GM06990 (cell line): ENCODE results near the gene FANCL.
"Not testable (repeated sequence)": the region's sequence is repeated elsewhere in the genome, so short reads cannot be mapped to it uniquely, and the experiment has no call there.

Experiments
- DNase-seq: peaks from one replicate; pipeline ENCODE4 v3.0.0-alpha.2; 2011; ENCODE audit not compliant: insufficient read length; ENCODE audit errors: extremely low read depth
- H3K27me3 ChIP-seq: replicated peaks from 2 replicates; pipeline ENCODE4 v1.6.0; 2011; ENCODE audit warnings: low read length; ENCODE audit not compliant: control insufficient read depth, insufficient read depth
- H3K36me3 ChIP-seq: 2 replicates; pipeline ENCODE4 v1.5.1; 2011; ENCODE audit warnings: low read length; ENCODE audit not compliant: control insufficient read depth, insufficient read depth
- H3K4me3 ChIP-seq: replicated peaks from 2 replicates; pipeline ENCODE4 v1.5.1; 2011; ENCODE audit warnings: low read depth, mild to moderate bottlenecking, control low read depth, low read length
- TF ChIP-seq, protein P1 (sequence below): IDR thresholded peaks from 2 replicates; pipeline ENCODE4 v1.5.1; 2011; ENCODE audit warnings: low read length, control low read depth, mild to moderate bottlenecking, inconsistent platforms; ENCODE audit not compliant: insufficient read depth, poor library complexity, severe bottlenecking

Gene FANCL

DNA sequence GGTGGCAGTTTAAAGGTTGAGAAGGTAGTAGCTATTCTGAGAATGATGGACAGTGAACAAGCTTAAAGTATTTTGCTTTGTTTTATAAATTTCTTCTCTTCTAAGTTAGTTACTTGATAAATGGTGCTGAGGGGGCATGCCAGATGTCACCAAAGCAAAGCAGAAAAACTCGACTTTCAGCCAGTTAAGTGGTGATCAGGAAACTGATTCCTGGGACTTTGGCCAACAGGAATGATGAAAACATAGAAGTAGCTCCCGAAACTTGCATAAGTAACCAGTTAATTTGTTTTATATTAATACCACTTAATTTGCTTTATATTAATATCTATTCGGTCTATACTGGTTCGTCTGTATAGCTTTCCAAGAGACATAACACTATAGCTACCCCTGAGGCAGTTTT, 82.6 kb downstream of the FANCL start:
- DNase-seq, result no peak
- H3K36me3 ChIP-seq, result peaks cover 6% of the 10 kb centered on the region
- TF ChIP-seq, protein P1, sequence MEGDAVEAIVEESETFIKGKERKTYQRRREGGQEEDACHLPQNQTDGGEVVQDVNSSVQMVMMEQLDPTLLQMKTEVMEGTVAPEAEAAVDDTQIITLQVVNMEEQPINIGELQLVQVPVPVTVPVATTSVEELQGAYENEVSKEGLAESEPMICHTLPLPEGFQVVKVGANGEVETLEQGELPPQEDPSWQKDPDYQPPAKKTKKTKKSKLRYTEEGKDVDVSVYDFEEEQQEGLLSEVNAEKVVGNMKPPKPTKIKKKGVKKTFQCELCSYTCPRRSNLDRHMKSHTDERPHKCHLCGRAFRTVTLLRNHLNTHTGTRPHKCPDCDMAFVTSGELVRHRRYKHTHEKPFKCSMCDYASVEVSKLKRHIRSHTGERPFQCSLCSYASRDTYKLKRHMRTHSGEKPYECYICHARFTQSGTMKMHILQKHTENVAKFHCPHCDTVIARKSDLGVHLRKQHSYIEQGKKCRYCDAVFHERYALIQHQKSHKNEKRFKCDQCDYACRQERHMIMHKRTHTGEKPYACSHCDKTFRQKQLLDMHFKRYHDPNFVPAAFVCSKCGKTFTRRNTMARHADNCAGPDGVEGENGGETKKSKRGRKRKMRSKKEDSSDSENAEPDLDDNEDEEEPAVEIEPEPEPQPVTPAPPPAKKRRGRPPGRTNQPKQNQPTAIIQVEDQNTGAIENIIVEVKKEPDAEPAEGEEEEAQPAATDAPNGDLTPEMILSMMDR, result no peak
- no peaks in the 10 kb centered on the region for H3K27me3 ChIP-seq
- no peak overlapping the region for H3K4me3 ChIP-seq

DNA sequence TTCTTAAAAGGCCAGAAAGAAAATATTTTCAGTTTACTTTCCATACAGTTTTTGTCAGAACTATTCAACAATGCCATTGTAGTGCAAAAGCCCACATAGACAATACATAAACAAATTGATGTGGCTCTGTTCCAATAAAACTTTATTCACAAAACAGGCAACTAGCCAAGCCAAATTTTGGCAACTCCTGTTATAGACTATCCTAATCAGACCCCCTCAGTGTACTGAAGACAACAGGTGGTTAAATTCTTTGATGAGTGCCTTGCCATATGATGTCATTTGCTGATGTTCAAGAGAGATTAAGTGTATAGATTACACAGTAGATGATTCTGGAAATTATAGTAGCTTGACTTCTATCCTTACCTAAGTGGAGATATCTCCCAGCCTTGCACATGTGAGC, 83.4 kb downstream of the FANCL start:
- no peak for DNase-seq
- Histone ChIP-seq H3K4me3 (no peak overlapping the region), H3K27me3 (no peaks in the 10 kb centered on the region), H3K36me3 (peaks cover 6% of the 10 kb centered on the region)
- TF ChIP-seq, protein P1, result no peak

DNA sequence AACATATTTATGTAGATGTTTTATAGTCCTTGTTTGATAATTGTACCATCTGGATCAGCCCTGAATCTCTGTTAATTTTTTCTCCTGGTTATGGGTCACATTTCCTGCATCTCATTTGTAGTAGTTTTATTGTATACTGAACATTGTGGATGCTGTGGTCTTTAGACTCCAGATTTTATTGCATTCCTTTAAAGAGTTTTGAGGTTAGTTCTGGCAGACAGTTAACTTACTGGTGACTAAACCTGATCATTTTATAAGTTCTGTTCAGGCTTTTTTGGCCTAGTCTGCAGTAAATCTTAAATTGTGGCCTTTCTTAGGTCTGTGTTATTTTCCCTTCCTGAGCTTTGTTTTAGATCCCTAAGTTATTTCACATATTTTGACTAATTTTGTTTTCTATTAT, 84.3 kb downstream of the FANCL start:
- TF ChIP-seq, protein P1, result no peak
- H3K36me3 ChIP-seq, result peaks cover 6% of the 10 kb centered on the region

DNA sequence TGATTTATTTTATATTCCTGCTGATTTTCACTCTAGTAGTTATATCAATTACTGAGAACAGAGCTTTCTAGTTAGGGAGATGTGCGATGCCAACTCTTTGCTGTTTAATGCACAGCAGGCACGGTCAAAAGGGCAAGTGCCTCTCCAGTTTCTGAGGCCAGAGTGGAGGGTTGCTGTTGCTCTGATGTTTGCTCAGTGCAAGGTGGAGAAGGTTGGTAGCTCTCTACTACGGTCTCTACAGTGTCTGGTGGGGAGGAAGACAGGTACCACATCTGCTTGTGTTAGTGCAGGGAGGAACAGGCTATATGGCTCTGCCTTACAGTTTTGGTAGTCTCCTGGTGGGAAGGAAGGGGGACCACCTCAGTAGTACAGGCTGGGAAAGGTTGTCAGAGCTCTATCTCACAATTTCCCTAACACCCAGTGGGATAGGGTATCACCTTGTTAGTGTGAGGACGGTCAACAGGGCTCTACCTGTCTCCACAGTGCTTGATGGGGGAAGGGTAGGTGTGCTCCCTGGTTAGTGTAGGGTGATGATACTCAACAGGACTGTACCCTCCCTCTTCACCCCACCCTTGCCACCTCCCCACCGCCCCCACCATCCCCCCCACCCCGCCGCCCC, 85.9 kb downstream of the FANCL start:
- no peaks in the 10 kb centered on the region for H3K27me3 ChIP-seq
- H3K4me3 ChIP-seq, result no peak overlapping the region
- peaks cover 6% of the 10 kb centered on the region for H3K36me3 ChIP-seq
- TF ChIP-seq, protein P1, result no peak
- no peak for DNase-seq

More for the DNA sequence above, 84.3 kb downstream of the FANCL start:
- no peak overlapping the region for H3K4me3 ChIP-seq
- no peak for DNase-seq
- H3K27me3 ChIP-seq, result no peaks in the 10 kb centered on the region

DNA sequence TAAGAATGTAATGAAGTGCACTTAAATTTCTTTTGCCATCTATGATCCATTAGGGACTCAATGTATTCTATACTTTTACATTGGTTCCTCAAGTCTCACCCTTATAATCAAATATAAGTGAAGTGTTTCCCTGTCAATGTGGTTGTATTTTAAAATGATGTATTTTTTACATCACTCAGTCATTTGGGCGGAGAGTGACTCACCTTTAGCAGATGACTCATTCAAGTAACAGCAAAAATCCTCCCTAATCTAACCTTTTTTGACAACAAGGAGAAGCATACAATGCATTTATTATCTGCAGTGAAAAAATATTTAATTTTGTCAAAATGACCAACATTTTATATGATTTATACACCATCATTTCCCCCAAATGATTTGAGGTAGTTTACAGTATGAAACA, 94.4 kb downstream of the FANCL start:
- DNase-seq, result no peak
- TF ChIP-seq, protein P1, result no peak
- no peaks in the 10 kb centered on the region for H3K27me3 ChIP-seq
- no peaks in the 10 kb centered on the region; the same call in none of the 2 replicates for H3K36me3 ChIP-seq
- H3K4me3 ChIP-seq, result no peak overlapping the region

DNA sequence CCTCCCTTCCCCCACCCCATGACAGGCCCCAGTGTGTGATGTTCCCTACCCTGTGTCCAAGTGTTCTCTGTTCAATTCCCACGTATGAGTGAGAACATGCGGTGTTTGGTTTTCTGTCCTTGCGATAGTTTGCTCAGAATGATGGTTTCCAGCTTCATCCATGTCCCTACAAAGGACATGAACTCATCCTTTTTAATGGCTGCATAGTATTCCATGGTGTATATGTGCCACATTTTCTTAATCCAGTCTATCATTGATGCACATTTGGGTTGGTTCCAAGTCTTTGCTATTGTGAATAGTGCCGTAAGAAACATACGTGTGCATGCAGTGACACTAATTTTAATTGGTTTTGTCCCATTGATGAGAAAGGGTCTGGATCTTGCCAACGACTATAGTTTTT, 95.4 kb downstream of the FANCL start:
- H3K4me3 ChIP-seq, H3K36me3 ChIP-seq, DNase-seq, H3K27me3 ChIP-seq: not testable (repeated sequence)
